IPS-20b (cell line): ENCODE data around the gene BSN.
"Not testable (repeated sequence)": the region's sequence is repeated elsewhere in the genome, so short reads cannot be mapped to it uniquely, and the experiment has no call there.

Experiments
- H3K27ac ChIP-seq: one replicate; pipeline ENCODE4 v1.5.1; 2013; ENCODE audit warnings: low read length
- H3K27me3 ChIP-seq: 2 replicates; pipeline ENCODE4 v1.6.1; 2013; ENCODE audit warnings: mild to moderate bottlenecking, low read length, inconsistent platforms; ENCODE audit not compliant: insufficient read depth
- H3K36me3 ChIP-seq: 2 replicates; pipeline ENCODE4 v1.6.1; 2013; ENCODE audit warnings: low read depth, mild to moderate bottlenecking, inconsistent platforms, low read length, moderate library complexity; ENCODE audit not compliant: insufficient read depth
- H3K4me1 ChIP-seq: 2 replicates; pipeline ENCODE4 v1.6.1; 2013; ENCODE audit warnings: mild to moderate bottlenecking, control low read depth, inconsistent platforms, low read length, moderate library complexity; ENCODE audit not compliant: insufficient read depth
- H3K4me3 ChIP-seq: 2 replicates; pipeline ENCODE4 v1.5.1; 2013; ENCODE audit warnings: mild to moderate bottlenecking, low read length, inconsistent platforms
- H3K9ac ChIP-seq: 2 replicates; pipeline ENCODE4 v1.6.1; 2013; ENCODE audit warnings: low read depth, mild to moderate bottlenecking, inconsistent platforms, low read length, moderate library complexity
- H3K9me3 ChIP-seq: 2 replicates; pipeline ENCODE4 v1.6.1; 2013; ENCODE audit warnings: mild to moderate bottlenecking, low read depth, low read length, inconsistent platforms; ENCODE audit not compliant: insufficient read depth

The BSN gene

GRCh38 chr3:49570028-49570654 is 15.9 kb downstream of the BSN start:
- Histone ChIP-seq H3K27me3 (no peaks in the 10 kb centered on the region), H3K4me1 (peaks cover 6% of the 10 kb centered on the region; the same call in 1 of the 2 replicates), H3K9me3 (no peaks in the 10 kb centered on the region), H3K4me3 (no peak overlapping the region), H3K27ac (no peak overlapping the region), H3K36me3 (no peaks in the 10 kb centered on the region), H3K9ac (no peak overlapping the region)

- Histone ChIP-seq H3K4me1 (no peaks in the 10 kb centered on the region), H3K9me3 (no peaks in the 10 kb centered on the region), H3K27ac (no peak overlapping the region), H3K9ac (no peak overlapping the region), H3K4me3 (no peak overlapping the region), H3K36me3 (no peaks in the 10 kb centered on the region), H3K27me3 (no peaks in the 10 kb centered on the region)
Observed at GRCh38 chr3:49582177-49582576, 27.9 kb downstream of the BSN start.

- H3K4me3 ChIP-seq, H3K36me3 ChIP-seq, H3K9me3 ChIP-seq, H3K27me3 ChIP-seq, H3K9ac ChIP-seq, H3K4me1 ChIP-seq, H3K27ac ChIP-seq: not testable (repeated sequence)
Observed at GRCh38 chr3:49585261-49585755, 31.0 kb downstream of the BSN start.

- H3K9ac ChIP-seq: no peak overlapping the region
- H3K36me3 ChIP-seq: no peaks in the 10 kb centered on the region
- no peaks in the 10 kb centered on the region for H3K4me1 ChIP-seq
- peaks cover 5% of the 10 kb centered on the region; the same call in 1 of the 2 replicates for H3K9me3 ChIP-seq
- no peak overlapping the region for H3K27ac ChIP-seq
- H3K27me3 ChIP-seq: no peaks in the 10 kb centered on the region
- H3K4me3 ChIP-seq: no peak overlapping the region
Observed at GRCh38 chr3:49591615-49592014, 37.3 kb downstream of the BSN start.

GRCh38 chr3:49593041-49593440 is 38.8 kb downstream of the BSN start:
- Histone ChIP-seq H3K36me3 (no peaks in the 10 kb centered on the region), H3K4me3 (no peak overlapping the region), H3K27me3 (no peaks in the 10 kb centered on the region), H3K9me3 (peaks cover 5% of the 10 kb centered on the region; the same call in 1 of the 2 replicates), H3K9ac (no peak overlapping the region), H3K27ac (no peak overlapping the region), H3K4me1 (no peaks in the 10 kb centered on the region)

- no peaks in the 10 kb centered on the region for H3K36me3 ChIP-seq
- no peaks in the 10 kb centered on the region for H3K4me1 ChIP-seq
- no peaks in the 10 kb centered on the region for H3K27me3 ChIP-seq
- H3K4me3 ChIP-seq: no peak overlapping the region
- no peaks in the 10 kb centered on the region for H3K9me3 ChIP-seq
- no peak overlapping the region for H3K27ac ChIP-seq
- no peak overlapping the region for H3K9ac ChIP-seq
Observed at GRCh38 chr3:49600781-49601180, 46.5 kb downstream of the BSN start.

GRCh38 chr3:49601358-49602048 is 47.2 kb downstream of the BSN start:
- Histone ChIP-seq H3K27me3 (no peaks in the 10 kb centered on the region), H3K4me3 (no peak overlapping the region), H3K36me3 (no peaks in the 10 kb centered on the region), H3K9me3 (no peaks in the 10 kb centered on the region), H3K4me1 (no peaks in the 10 kb centered on the region), H3K27ac (no peak overlapping the region), H3K9ac (no peak overlapping the region)

GRCh38 chr3:49602049-49602554 is 47.8 kb downstream of the BSN start:
- H3K9ac ChIP-seq: no peak overlapping the region
- no peaks in the 10 kb centered on the region for H3K36me3 ChIP-seq
- H3K4me3 ChIP-seq: no peak overlapping the region
- H3K4me1 ChIP-seq: no peaks in the 10 kb centered on the region
- no peak overlapping the region for H3K27ac ChIP-seq
- H3K9me3 ChIP-seq: no peaks in the 10 kb centered on the region
- H3K27me3 ChIP-seq: no peaks in the 10 kb centered on the region

- no peak overlapping the region for H3K27ac ChIP-seq
- no peaks in the 10 kb centered on the region for H3K36me3 ChIP-seq
- H3K4me3 ChIP-seq: no peak overlapping the region
Observed at GRCh38 chr3:49602877-49603411, 48.7 kb downstream of the BSN start.

GRCh38 chr3:49606427-49606826 is 52.1 kb downstream of the BSN start:
- H3K27me3 ChIP-seq: no peaks in the 10 kb centered on the region
- H3K4me3 ChIP-seq: no peak overlapping the region
- no peak overlapping the region for H3K9ac ChIP-seq
- H3K9me3 ChIP-seq: no peaks in the 10 kb centered on the region
- H3K27ac ChIP-seq: no peak overlapping the region
- no peaks in the 10 kb centered on the region for H3K36me3 ChIP-seq
- H3K4me1 ChIP-seq: no peaks in the 10 kb centered on the region

More at GRCh38 chr3:49602877-49603411, 48.7 kb downstream of the BSN start:
- H3K4me1 ChIP-seq: no peaks in the 10 kb centered on the region
- H3K9me3 ChIP-seq: no peaks in the 10 kb centered on the region
- no peak overlapping the region for H3K9ac ChIP-seq
- H3K27me3 ChIP-seq: no peaks in the 10 kb centered on the region

GRCh38 chr3:49607105-49607591 is 52.9 kb downstream of the BSN start:
- Histone ChIP-seq H3K9ac (no peak overlapping the region), H3K4me1 (no peaks in the 10 kb centered on the region), H3K27me3 (no peaks in the 10 kb centered on the region), H3K36me3 (no peaks in the 10 kb centered on the region), H3K4me3 (no peak overlapping the region), H3K9me3 (no peaks in the 10 kb centered on the region), H3K27ac (no peak overlapping the region)

- H3K36me3 ChIP-seq: no peaks in the 10 kb centered on the region
- H3K4me1 ChIP-seq: no peaks in the 10 kb centered on the region
- no peak overlapping the region for H3K9ac ChIP-seq
- no peak overlapping the region for H3K4me3 ChIP-seq
- H3K27ac ChIP-seq: no peak overlapping the region
- no peaks in the 10 kb centered on the region for H3K9me3 ChIP-seq
- H3K27me3 ChIP-seq: no peaks in the 10 kb centered on the region
Observed at GRCh38 chr3:49607796-49608195, 53.5 kb downstream of the BSN start.
